Right lobe of liver (tissue), 4 donors: ENCODE measurements around the gene PKM.

Source experiments
- CTCF ChIP-seq, 4 donors: fragments of 200-600 bp in 3 of 4; fragments of 450-650 bp in 1 of 4; IDR thresholded peaks; one replicate each; pipeline versions ENCODE4 v1.5.1 to v1.8.0; 2016 to 2022; ENCODE audit warnings: antibody characterized with exemption in 4 of 4, mild to moderate bottlenecking in 2 of 4
- POLR2A ChIP-seq: fragments of 450-650 bp; IDR thresholded peaks from one replicate; pipeline ENCODE4 v1.6.1; 2017; ENCODE audit warnings: antibody characterized with exemption, mild to moderate bottlenecking
- donor health status: DM: no; HTN: no; CAD: no.
- donor health status: DM: no; HTN: no; CAD: no.
- donor health status: DM: no; HTN: yes; CAD: no.

- no peak for TF ChIP-seq POLR2A
- no peak for TF ChIP-seq CTCF (IDR thresholded peaks at IDR 0.05)
These were observed 11.9 kb upstream of the PKM start for GRCh38 chr15:72242775-72243370.
